HUES6 (cell line): Measurements from ENCODE around the gene NRXN2.

Experiments
- H3K27ac ChIP-seq: 2 replicates; pipeline ENCODE4 v1.7.0; 2013; ENCODE audit warnings: low read depth, mild to moderate bottlenecking, low read length, inconsistent platforms
- H3K27me3 ChIP-seq: 2 replicates; pipeline ENCODE4 v1.6.1; 2013; ENCODE audit warnings: low read length; ENCODE audit not compliant: control insufficient read depth, insufficient read depth
- H3K36me3 ChIP-seq: 2 replicates; pipeline ENCODE4 v1.6.1; 2013; ENCODE audit warnings: low read length; ENCODE audit not compliant: control insufficient read depth, insufficient read depth
- H3K4me1 ChIP-seq: 2 replicates; pipeline ENCODE4 v1.6.1; 2013; ENCODE audit warnings: low read length; ENCODE audit not compliant: control insufficient read depth, insufficient read depth
- H3K4me3 ChIP-seq: 2 replicates; pipeline ENCODE4 v1.5.1; 2013; ENCODE audit warnings: low read depth, low read length
- H3K9ac ChIP-seq: one replicate; pipeline ENCODE4 v1.6.1; 2013; ENCODE audit warnings: mild to moderate bottlenecking, low read length
- H3K9me3 ChIP-seq: 2 replicates; pipeline ENCODE4 v1.6.1; 2013; ENCODE audit warnings: low read depth, low read length; ENCODE audit not compliant: control insufficient read depth, insufficient read depth

Gene NRXN2

DNA sequence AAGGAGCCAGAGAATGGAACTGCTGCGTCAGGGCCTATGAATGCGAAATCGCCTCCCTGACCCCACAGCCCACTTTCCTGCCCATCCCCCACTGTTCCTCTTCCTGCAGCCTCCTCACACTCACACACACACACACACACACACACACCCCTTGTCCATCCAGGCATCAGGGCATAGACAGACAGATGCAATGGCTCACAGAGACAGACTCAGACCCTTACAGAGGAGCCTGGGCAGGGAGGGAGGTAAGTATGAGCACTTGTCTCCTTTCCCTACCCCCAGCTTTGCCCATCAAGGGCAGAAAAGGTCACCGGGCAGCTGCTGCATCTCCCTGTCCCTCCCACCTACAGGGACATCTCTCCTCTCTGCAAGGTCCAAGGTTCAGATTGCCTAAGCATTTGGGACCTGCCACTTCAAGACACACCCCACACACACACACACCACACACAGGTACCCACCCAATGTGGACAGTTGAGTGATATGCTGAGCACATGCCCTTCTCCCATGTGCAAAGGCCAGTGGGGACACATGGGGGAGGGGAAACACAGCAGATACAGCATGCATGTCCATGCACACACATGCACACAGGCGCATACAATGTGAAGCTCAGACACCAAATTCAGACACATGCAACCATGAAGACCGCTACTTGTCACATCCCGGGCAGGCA lies 2.0 kb upstream of the NRXN2 start:
- no peak overlapping the region for H3K9ac ChIP-seq
- no peaks in the 10 kb centered on the region for H3K9me3 ChIP-seq
- peaks cover 30% of the 10 kb centered on the region for H3K4me1 ChIP-seq
- peaks cover 27% of the 10 kb centered on the region for H3K27me3 ChIP-seq
- H3K27ac ChIP-seq: no peak overlapping the region
- H3K4me3 ChIP-seq: no peak overlapping the region
- no peaks in the 10 kb centered on the region for H3K36me3 ChIP-seq

DNA sequence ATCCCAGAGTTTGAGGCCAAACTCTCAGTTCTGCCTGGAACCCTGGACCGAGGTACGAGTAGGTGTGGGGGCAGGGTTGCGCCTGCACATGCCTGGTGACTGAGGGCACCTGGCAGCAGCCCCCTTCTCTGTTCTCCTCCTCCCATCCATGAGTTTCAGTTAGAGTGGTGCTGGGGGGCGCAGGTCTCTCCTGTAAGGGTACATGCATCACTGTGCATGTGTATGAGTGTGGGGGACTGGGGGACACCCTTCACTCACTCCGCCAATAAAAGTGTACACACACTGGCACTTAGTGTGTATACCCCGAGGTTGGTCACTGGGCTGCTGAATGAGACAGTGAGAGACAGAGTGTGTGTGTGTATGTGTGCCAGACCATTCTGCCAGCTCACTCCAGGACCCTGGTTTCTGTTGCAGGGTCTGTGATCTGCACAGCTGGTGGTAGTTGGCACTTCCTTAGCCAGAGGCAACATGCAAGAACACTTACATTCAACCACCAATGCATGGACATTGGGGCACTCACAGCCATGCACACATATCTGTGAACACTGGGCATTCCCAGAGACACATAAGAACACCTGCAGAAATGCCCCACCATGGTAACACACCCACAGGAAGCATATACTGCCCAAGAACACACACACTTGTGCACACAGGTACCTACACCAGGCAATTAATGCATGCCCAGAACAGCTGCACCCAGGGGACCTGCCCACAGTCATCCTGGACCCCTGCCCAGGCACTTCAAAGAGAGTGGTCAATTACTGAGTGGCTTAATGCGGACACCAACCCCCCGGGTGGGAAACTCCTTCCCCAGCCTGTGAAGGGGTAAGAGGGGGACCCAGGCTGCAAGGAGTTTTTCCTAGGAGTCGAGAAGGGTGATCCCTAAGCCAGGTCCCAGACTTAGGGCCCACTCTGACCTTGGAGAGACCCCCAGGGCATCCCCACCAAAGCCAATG lies 1.2 kb upstream of the NRXN2 start:
- peaks cover 29% of the 10 kb centered on the region for H3K4me1 ChIP-seq
- peaks cover 35% of the 10 kb centered on the region for H3K27me3 ChIP-seq
- no peak overlapping the region for H3K4me3 ChIP-seq
- H3K9me3 ChIP-seq: no peaks in the 10 kb centered on the region
- no peak overlapping the region for H3K27ac ChIP-seq
- H3K36me3 ChIP-seq: no peaks in the 10 kb centered on the region
- no peak overlapping the region for H3K9ac ChIP-seq

GRCh38 chr11:64722141-64723065 lies 594 bp downstream of the NRXN2 start:
- Histone ChIP-seq H3K4me1 (peaks cover 29% of the 10 kb centered on the region), H3K27me3 (peaks cover 52% of the 10 kb centered on the region), H3K36me3 (no peaks in the 10 kb centered on the region), H3K9me3 (no peaks in the 10 kb centered on the region), H3K9ac (no peak overlapping the region), H3K27ac (no peak overlapping the region), H3K4me3 (no peak overlapping the region)

DNA sequence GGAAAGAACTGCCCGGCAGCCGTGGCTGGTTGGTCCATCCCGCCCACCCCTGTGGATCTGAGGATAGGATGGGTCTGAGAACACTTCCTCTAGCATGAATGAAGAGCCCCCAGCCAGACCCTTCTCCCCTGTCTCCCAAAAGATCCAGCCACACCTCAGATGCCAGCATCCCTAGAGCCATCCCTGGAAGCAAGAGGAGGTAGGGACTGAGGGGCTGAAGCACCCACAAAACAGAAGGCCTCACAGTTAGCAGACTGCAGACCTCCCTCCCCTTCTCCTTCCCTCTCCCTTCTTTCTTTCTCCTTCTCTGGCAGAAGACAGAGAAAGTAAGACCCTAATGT lies 1.7 kb downstream of the NRXN2 start:
- Histone ChIP-seq H3K9me3 (no peaks in the 10 kb centered on the region), H3K36me3 (no peaks in the 10 kb centered on the region), H3K9ac (no peak overlapping the region), H3K27ac (no peak overlapping the region), H3K4me3 (no peak overlapping the region), H3K27me3 (peaks cover 63% of the 10 kb centered on the region), H3K4me1 (peaks cover 25% of the 10 kb centered on the region)

GRCh38 chr11:64720640-64721358 lies 2.2 kb downstream of the NRXN2 start:
- H3K27ac ChIP-seq: no peak overlapping the region
- no peak overlapping the region for H3K4me3 ChIP-seq
- H3K9ac ChIP-seq: no peak overlapping the region
- H3K27me3 ChIP-seq: peaks cover 69% of the 10 kb centered on the region
- H3K4me1 ChIP-seq: peaks cover 20% of the 10 kb centered on the region
- no peaks in the 10 kb centered on the region for H3K36me3 ChIP-seq
- H3K9me3 ChIP-seq: no peaks in the 10 kb centered on the region

GRCh38 chr11:64720167-64720566 lies 2.8 kb downstream of the NRXN2 start:
- peaks cover 75% of the 10 kb centered on the region for H3K27me3 ChIP-seq
- no peak overlapping the region for H3K27ac ChIP-seq
- H3K9ac ChIP-seq: no peak overlapping the region
- peaks cover 14% of the 10 kb centered on the region for H3K4me1 ChIP-seq
- H3K4me3 ChIP-seq: no peak overlapping the region
- H3K36me3 ChIP-seq: no peaks in the 10 kb centered on the region
- H3K9me3 ChIP-seq: no peaks in the 10 kb centered on the region

- Histone ChIP-seq H3K9ac (no peak overlapping the region), H3K36me3 (no peaks in the 10 kb centered on the region), H3K4me3 (no peak overlapping the region), H3K9me3 (no peaks in the 10 kb centered on the region), H3K4me1 (peaks cover 9% of the 10 kb centered on the region), H3K27me3 (peaks cover 82% of the 10 kb centered on the region), H3K27ac (no peak overlapping the region)
Measured at GRCh38 chr11:64719406-64719805, 3.6 kb downstream of the NRXN2 start.

DNA sequence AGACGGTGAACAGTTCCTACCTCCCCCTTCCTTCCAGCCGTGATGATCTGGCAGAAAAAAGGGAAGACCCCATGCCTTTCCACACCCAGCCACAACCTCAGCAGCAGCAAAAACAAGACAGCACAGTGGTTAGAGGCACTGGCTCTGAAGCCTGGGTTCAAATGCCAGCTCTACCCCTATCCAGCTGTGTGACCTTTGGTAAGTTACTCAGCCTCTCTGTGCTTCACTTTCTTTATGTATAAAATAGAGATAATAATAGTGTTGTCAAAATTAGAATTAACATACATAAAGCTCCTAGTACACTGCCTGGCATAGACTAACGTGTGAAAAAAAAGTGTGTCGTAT lies 4.2 kb downstream of the NRXN2 start:
- no peak overlapping the region for H3K4me3 ChIP-seq
- no peaks in the 10 kb centered on the region for H3K36me3 ChIP-seq
- H3K4me1 ChIP-seq: peaks cover 5% of the 10 kb centered on the region
- peaks cover 89% of the 10 kb centered on the region for H3K27me3 ChIP-seq
- H3K9me3 ChIP-seq: no peaks in the 10 kb centered on the region
- no peak overlapping the region for H3K9ac ChIP-seq
- H3K27ac ChIP-seq: no peak overlapping the region

DNA sequence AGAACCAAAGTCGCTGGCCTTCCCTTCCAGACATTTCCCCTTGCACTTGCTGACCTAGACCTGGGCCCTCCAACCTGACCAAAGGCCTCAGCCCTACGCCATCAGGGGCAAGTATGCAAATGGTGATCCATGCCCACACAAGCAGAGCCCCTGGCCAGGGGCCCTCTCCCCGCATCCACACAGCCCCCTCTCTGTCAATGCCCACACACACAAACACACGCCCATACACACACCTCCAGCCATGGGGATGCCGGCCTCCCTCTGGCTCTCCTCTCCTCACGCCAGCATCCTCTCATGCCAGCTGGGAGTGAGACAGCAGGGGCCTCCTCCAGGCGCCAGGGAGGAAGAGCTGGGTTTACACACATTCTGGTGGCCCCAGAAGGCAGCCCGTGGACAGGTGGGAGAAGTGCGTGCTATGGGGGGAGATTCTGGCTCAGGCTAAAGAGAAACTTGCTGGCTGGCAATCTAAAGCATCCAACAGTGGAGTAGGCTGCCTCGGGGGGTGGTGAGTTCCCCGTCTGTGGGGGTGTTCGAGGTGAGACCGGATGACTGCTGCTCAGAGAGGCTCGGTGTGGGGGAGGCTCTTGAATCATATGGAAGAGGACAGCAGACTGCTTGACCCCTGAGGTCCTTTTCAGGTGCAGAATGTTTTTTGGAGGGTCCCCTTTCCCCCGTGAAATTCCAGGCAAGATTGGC lies 4.8 kb downstream of the NRXN2 start:
- H3K27me3 ChIP-seq: peaks cover 94% of the 10 kb centered on the region

DNA sequence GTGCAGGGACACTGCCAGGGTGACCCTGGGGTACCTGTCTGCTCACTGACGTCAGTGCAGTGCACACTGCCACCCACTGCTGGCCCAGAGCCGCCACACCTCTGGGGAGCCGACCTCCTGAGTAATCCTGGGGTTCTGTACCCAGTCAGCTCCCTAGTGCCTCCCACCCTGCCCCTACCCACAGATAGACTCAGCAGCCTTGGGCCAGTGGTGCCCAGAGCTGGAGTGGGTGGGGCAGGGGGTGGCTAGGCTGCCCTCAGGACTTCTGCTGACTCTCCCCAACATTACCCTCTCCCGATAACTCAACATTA lies 5.8 kb downstream of the NRXN2 start:
- H3K27ac ChIP-seq: no peak overlapping the region
- no peaks in the 10 kb centered on the region for H3K36me3 ChIP-seq
- peaks cover 100% of the 10 kb centered on the region for H3K27me3 ChIP-seq
- no peak overlapping the region for H3K9ac ChIP-seq
- H3K9me3 ChIP-seq: no peaks in the 10 kb centered on the region
- 0 out of 2 replicates have a peak, but pooled peaks cover 2% of the 10 kb centered on the region for H3K4me1 ChIP-seq
- H3K4me3 ChIP-seq: no peak overlapping the region

More for the DNA sequence above, 4.8 kb downstream of the NRXN2 start:
- no peaks in the 10 kb centered on the region for H3K9me3 ChIP-seq
- no peak overlapping the region for H3K27ac ChIP-seq
- no peak overlapping the region for H3K9ac ChIP-seq
- H3K36me3 ChIP-seq: no peaks in the 10 kb centered on the region
- H3K4me3 ChIP-seq: no peak overlapping the region
- H3K4me1 ChIP-seq: 0 out of 2 replicates have a peak, but pooled peaks cover 2% of the 10 kb centered on the region
